ENCODE measurements around the gene SLC16A12. TPM values are rescaled to one million over a fixed set of nuclear protein-coding genes. Genes with fewer than 3 reads are reported as not detected.

The SLC16A12 gene
- total RNA-seq, 3 donors from 2014 or later (not counting 1 experiment from before 2014, with no cell fraction given): not detected

DNA sequence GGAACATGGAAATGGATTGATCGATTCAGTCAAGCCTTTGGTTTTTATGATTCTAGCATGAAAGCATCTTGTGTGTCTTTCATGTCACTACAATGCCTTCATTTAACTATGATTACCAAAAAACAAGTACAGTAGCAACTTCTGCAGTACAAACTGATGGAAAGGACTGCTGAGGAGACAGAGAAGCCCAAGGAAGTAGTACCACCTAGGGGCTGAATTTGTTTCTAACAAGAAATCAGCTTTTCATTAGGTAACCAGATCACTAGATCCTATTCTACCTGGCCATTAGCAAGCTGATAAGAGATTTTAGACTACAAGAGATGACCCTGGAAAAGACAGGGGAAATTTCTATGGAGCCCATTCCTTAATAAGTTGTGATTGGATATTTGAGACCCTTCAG lies 146.1 kb downstream of the SLC16A12 start:
- no peak overlapping the region for H3K4me3 ChIP-seq (ENCODE audit: low read length)

DNA sequence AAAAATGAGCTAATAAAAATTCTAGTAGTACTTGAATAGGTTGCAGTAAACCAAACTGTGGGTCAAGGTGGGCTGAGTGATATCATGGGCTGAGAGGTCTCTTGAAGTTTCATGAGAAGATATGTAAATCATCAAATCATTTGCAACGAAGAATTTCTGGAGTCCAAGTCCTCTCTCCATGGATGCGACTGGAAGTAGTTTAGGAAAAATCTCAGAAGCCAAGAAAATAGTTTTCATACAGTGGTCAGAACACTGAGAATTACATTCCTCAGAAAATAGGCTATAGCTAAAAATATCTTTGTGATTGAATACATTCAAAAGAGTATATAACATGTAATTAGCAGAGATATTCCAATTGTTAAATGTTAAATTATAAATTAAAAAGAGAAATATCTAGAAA lies 146.6 kb downstream of the SLC16A12 start:
- no peak overlapping the region for H3K27ac ChIP-seq (ENCODE audit: low read length)
- H3K9me3 Mint-ChIP-seq: no peaks in the 10 kb centered on the region
- ATAC-seq (no peak), DNase-seq (no peak)
- TF ChIP-seq, protein P1, sequence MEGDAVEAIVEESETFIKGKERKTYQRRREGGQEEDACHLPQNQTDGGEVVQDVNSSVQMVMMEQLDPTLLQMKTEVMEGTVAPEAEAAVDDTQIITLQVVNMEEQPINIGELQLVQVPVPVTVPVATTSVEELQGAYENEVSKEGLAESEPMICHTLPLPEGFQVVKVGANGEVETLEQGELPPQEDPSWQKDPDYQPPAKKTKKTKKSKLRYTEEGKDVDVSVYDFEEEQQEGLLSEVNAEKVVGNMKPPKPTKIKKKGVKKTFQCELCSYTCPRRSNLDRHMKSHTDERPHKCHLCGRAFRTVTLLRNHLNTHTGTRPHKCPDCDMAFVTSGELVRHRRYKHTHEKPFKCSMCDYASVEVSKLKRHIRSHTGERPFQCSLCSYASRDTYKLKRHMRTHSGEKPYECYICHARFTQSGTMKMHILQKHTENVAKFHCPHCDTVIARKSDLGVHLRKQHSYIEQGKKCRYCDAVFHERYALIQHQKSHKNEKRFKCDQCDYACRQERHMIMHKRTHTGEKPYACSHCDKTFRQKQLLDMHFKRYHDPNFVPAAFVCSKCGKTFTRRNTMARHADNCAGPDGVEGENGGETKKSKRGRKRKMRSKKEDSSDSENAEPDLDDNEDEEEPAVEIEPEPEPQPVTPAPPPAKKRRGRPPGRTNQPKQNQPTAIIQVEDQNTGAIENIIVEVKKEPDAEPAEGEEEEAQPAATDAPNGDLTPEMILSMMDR (IDR thresholded peaks at IDR 0.05): no peak
- WGBS (ENCODE audit: insufficient coverage): 88% methylated on average over 2 of the region's 2 CpGs
- H3K27me3 Mint-ChIP-seq (ENCODE audit: low read depth in 2 of 2): no peaks in the 10 kb centered on the region
- no peaks in the 10 kb centered on the region for H3K36me3 Mint-ChIP-seq
- intact Hi-C loops (cut with micrococcal nuclease): no loop called here
- H3K4me3 ChIP-seq (ENCODE audit: low read length): no peak overlapping the region
- H3K27me3 ChIP-seq (ENCODE audit: control insufficient read depth, insufficient read depth, low read length): no peaks in the 10 kb centered on the region
- peaks cover 16 to 18% of the 10 kb centered on the region in 2 donors for H3K4me1 Mint-ChIP-seq
- no peak overlapping the region for H3K4me3 Mint-ChIP-seq
- peaks cover 8% of the 10 kb centered on the region for H3K4me1 ChIP-seq (ENCODE audit: control insufficient read depth, insufficient read depth, low read length)
- H3K27ac Mint-ChIP-seq: no peak overlapping the region
- H3K9me3 ChIP-seq (ENCODE audit: control insufficient read depth, insufficient read depth, low read length): no peaks in the 10 kb centered on the region
- H3K36me3 ChIP-seq (ENCODE audit: control insufficient read depth, insufficient read depth, low read length): no peaks in the 10 kb centered on the region

More for the DNA sequence above, 146.1 kb downstream of the SLC16A12 start:
- 100% methylated on average over 1 of the region's 1 CpG for WGBS (ENCODE audit: insufficient coverage)
- Mint-ChIP-seq H3K4me1 (peaks cover 16 to 18% of the 10 kb centered on the region in 2 donors), H3K27ac (no peak overlapping the region), H3K4me3 (no peak overlapping the region), H3K27me3 (ENCODE audit: low read depth in 2 of 2) (no peaks in the 10 kb centered on the region), H3K9me3 (no peaks in the 10 kb centered on the region), H3K36me3 (no peaks in the 10 kb centered on the region)
- TF ChIP-seq, protein P1 (IDR thresholded peaks at IDR 0.05): no peak
- Histone ChIP-seq H3K36me3 (ENCODE audit: control insufficient read depth, insufficient read depth, low read length) (no peaks in the 10 kb centered on the region), H3K9me3 (ENCODE audit: control insufficient read depth, insufficient read depth, low read length) (no peaks in the 10 kb centered on the region), H3K27me3 (ENCODE audit: control insufficient read depth, insufficient read depth, low read length) (no peaks in the 10 kb centered on the region), H3K4me1 (ENCODE audit: control insufficient read depth, insufficient read depth, low read length) (peaks cover 8% of the 10 kb centered on the region), H3K27ac (ENCODE audit: low read length) (no peak overlapping the region)
- intact Hi-C loops (cut with micrococcal nuclease): no loop called here
- ATAC-seq (no peak), DNase-seq (peak in 1 of 2 donors; percentile 57)

DNA sequence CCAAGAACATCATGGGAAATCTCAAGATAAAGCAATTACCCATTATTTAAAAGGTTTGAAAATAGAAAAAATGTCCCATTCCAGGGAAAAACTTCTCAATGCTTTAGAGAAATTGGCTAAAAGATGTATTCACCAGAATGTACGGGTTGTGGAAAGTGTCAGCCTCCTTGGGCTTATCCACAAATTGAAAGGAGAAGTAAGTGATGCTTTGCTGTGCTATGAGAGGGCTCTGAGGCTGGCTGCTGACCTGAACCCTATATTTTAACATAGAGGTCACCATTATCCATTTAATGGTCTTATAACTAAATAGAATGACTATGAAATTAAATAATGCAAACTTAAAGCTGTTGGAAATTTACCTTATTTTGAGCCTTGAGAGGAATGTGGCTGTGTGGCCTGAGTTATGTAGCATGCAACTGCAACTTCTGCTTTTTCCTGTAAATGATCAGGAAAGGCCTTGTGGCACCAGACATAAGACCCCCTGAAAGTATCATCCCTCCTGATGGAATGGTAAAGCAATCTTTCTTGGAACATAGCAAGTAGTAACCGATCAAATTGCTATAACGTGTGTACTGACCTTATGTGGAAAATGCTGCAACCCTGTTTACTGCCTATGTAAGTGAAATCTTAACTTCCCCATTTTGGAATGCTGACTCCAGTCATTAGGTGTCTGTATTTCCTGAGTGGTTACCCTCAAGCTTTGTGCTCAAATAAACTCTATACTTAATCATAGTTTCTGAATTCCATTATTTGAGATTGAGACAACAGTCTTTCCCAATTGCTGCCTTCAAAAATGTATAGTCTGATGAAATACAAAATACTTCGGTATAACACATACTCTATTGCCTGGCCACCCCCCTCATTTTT lies 150.7 kb downstream of the SLC16A12 start:
- DNase-seq (no peak), ATAC-seq (no peak)
- intact Hi-C loops (cut with micrococcal nuclease): no loop called here
- no peak overlapping the region for H3K4me3 Mint-ChIP-seq
- no peaks in the 10 kb centered on the region for H3K36me3 ChIP-seq (ENCODE audit: control insufficient read depth, insufficient read depth, low read length)
- no peaks in the 10 kb centered on the region for H3K4me1 ChIP-seq (ENCODE audit: control insufficient read depth, insufficient read depth, low read length)
- no peaks in the 10 kb centered on the region for H3K9me3 Mint-ChIP-seq
- no peaks in the 10 kb centered on the region for H3K9me3 ChIP-seq (ENCODE audit: control insufficient read depth, insufficient read depth, low read length)
- H3K36me3 Mint-ChIP-seq: no peaks in the 10 kb centered on the region
- no peaks in the 10 kb centered on the region for H3K27me3 ChIP-seq (ENCODE audit: control insufficient read depth, insufficient read depth, low read length)
- no peaks in the 10 kb centered on the region for H3K27me3 Mint-ChIP-seq (ENCODE audit: low read depth in 2 of 2)
- H3K4me3 ChIP-seq (ENCODE audit: low read length): no peak overlapping the region
- TF ChIP-seq, protein P1 (IDR thresholded peaks at IDR 0.05): no peak
- H3K4me1 Mint-ChIP-seq: no peaks in the 10 kb centered on the region
- H3K27ac Mint-ChIP-seq: no peak overlapping the region
- WGBS (ENCODE audit: insufficient coverage): 30% methylated on average over 4 of the region's 4 CpGs
- no peak overlapping the region for H3K27ac ChIP-seq (ENCODE audit: low read length)
